RWPE2 (cell line): Measurements from ENCODE around the gene PSMG3.

Experiments used
- ATAC-seq: fragments of 200-7000 bp; cut with Tn5 transposase; 3 replicates; pipeline ENCODE4 v1.9.1; 2021; ENCODE audit warnings: low read depth
- DNase-seq: peaks from one replicate; pipeline ENCODE4 v3.0.0-alpha.2; 2020; ENCODE audit warnings: low spot score
- H3K27ac ChIP-seq: fragments of 450-650 bp; 2 replicates; pipeline ENCODE4 v1.5.1; 2017; ENCODE audit warnings: mild to moderate bottlenecking; ENCODE audit not compliant: poor library complexity, severe bottlenecking
- H3K27me3 ChIP-seq: fragments of 250-450 bp; sonication (Bioruptor Pico); 2 replicates; pipeline ENCODE4 v1.5.1; 2021; ENCODE audit warnings: mild to moderate bottlenecking, moderate library complexity; ENCODE audit not compliant: insufficient read depth, poor library complexity, severe bottlenecking
- H3K36me3 ChIP-seq: fragments of 250-450 bp; sonication (Bioruptor Pico); 2 replicates; pipeline ENCODE4 v1.5.1; 2020; ENCODE audit warnings: low read depth, mild to moderate bottlenecking, moderate library complexity
- H3K4me1 ChIP-seq: fragments of 250-450 bp; sonication (Bioruptor Pico); 2 replicates; pipeline ENCODE4 v1.5.1; 2021; ENCODE audit warnings: mild to moderate bottlenecking, moderate library complexity; ENCODE audit not compliant: insufficient read depth, poor library complexity, severe bottlenecking
- H3K4me3 ChIP-seq: fragments of 250-450 bp; sonication (Bioruptor Pico); 2 replicates; pipeline ENCODE4 v1.5.1; 2021; ENCODE audit warnings: mild to moderate bottlenecking, moderate library complexity; ENCODE audit not compliant: severe bottlenecking
- H3K9me3 ChIP-seq: fragments of 250-450 bp; sonication (Bioruptor Pico); 2 replicates; pipeline ENCODE4 v1.5.1; 2021; ENCODE audit warnings: mild to moderate bottlenecking, moderate library complexity; ENCODE audit not compliant: severe bottlenecking
- TF ChIP-seq, protein P1 (sequence below): fragments of 450-650 bp; IDR thresholded peaks from one replicate; pipeline ENCODE4 v1.5.1; 2017; ENCODE audit warnings: mild to moderate bottlenecking, moderate library complexity; ENCODE audit not compliant: poor library complexity, severe bottlenecking

PSMG3 gene

DNA sequence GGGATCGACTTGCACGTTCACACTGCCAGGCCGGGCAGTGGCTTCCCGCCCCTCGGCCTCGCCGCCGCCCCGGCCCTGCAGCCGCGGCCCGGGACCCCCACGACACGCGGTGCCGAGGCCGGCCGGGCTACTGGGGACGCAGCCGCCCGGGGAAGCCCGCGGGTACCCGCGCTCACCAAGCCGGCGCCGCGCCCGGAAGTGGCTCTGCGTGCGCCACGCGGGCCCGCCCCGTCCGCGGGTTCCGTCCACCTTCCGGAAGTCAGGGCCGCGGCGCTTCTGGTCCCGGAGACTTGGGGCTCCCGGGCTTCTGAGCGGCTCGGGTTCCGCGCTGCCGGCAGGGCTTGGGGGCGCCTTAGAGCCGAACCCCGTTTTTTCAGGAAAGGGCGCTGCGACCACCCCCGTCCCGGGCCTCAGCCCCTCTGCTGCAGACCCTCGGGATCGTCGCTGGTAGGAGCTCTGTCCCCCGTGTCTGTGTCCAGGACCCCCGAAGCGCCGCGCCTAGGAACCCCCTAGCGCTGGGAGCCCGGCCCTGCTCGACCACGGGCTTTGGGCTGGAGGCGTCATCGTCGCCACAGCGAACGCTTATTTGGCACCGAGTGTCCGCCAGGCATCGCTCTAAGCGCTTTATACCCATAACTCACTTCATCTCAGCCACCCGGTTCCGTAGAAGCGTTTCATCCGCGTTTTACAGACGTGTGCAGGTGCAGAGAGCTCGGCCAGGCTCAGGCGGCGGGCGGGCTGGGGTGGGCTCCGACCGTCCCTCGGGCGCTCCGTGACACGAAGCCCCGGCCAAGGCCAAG is at the start of gene PSMG3:
Gene PSMG3 (minus strand): TSS at position 200 of the 800 bp plus-strand sequence. CDS start 693 bp downstream, outside the sequence.
- peak; percentile 85 for ATAC-seq
- Histone ChIP-seq H3K27ac (peak within 1 kb of the TSS; percentile 78), H3K4me3 (peak within 1 kb of the TSS; percentile 79), H3K36me3 (peaks cover 23% of the 10 kb centered on the region), H3K27me3 (no peaks in the 10 kb centered on the region), H3K4me1 (peaks cover 29% of the 10 kb centered on the region), H3K9me3 (no peaks in the 10 kb centered on the region)
- no peak for DNase-seq
- TF ChIP-seq, protein P1, sequence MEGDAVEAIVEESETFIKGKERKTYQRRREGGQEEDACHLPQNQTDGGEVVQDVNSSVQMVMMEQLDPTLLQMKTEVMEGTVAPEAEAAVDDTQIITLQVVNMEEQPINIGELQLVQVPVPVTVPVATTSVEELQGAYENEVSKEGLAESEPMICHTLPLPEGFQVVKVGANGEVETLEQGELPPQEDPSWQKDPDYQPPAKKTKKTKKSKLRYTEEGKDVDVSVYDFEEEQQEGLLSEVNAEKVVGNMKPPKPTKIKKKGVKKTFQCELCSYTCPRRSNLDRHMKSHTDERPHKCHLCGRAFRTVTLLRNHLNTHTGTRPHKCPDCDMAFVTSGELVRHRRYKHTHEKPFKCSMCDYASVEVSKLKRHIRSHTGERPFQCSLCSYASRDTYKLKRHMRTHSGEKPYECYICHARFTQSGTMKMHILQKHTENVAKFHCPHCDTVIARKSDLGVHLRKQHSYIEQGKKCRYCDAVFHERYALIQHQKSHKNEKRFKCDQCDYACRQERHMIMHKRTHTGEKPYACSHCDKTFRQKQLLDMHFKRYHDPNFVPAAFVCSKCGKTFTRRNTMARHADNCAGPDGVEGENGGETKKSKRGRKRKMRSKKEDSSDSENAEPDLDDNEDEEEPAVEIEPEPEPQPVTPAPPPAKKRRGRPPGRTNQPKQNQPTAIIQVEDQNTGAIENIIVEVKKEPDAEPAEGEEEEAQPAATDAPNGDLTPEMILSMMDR: no peak

GRCh38 chr7:1618475-1618874 is 48.6 kb upstream of the PSMG3 start:
- Histone ChIP-seq H3K36me3 (no peaks in the 10 kb centered on the region), H3K27ac (no peak overlapping the region), H3K4me3 (no peak overlapping the region), H3K9me3 (no peaks in the 10 kb centered on the region), H3K4me1 (no peaks in the 10 kb centered on the region), H3K27me3 (peaks cover 6% of the 10 kb centered on the region)
- TF ChIP-seq, protein P1: no peak
- DNase-seq (no peak), ATAC-seq (no peak)

DNA sequence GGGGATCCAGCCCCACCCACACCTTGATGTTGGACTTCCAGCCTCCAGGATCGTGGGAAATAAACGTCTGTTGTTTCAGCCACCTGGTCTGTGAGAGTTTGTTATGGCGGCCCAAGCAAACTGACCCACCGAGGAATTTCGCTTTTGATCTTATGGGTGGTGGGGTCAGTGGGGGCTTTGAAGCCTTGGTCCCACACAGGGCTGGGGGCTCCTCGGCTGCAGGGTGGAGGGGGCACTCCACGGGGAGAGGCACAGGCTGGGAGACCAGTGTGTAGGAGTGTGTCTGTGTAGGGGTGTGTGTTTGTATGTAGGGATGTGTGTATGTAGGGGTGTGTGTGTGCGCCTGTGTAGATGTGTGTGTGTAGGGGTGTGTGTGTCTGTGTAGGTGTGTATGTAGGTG is 48.1 kb upstream of the PSMG3 start:
- ATAC-seq (no peak), DNase-seq (no peak)
- peaks cover 6% of the 10 kb centered on the region for H3K27me3 ChIP-seq
- H3K9me3 ChIP-seq: no peaks in the 10 kb centered on the region
- H3K4me1 ChIP-seq: no peaks in the 10 kb centered on the region
- H3K36me3 ChIP-seq: no peaks in the 10 kb centered on the region
- TF ChIP-seq, protein P1: no peak
- H3K27ac ChIP-seq: no peak overlapping the region
- no peak overlapping the region for H3K4me3 ChIP-seq

DNA sequence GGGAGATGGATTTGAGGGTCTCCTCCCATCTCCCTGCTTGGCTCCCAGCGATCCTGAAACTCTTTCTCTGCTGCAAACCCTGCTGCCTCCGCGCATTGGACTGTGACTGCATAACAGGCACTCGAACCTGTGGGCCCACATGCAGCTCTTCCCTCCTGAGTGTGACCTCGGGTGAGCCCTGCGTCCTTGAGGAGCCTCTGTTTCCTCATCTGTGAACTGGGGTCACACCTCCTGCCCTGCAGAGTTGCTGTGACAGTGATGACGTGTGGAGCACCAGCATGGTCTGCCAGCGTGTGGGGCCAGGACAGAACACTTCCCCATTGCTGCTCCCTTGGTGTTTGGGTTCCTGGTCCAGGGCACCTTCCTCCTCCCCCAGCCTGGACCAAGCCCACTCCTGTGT is 46.9 kb upstream of the PSMG3 start:
- no peaks in the 10 kb centered on the region for H3K4me1 ChIP-seq
- no peak overlapping the region for H3K27ac ChIP-seq
- TF ChIP-seq, protein P1: no peak
- H3K36me3 ChIP-seq: no peaks in the 10 kb centered on the region
- DNase-seq: no peak
- peaks cover 6% of the 10 kb centered on the region for H3K27me3 ChIP-seq
- ATAC-seq: no peak
- no peaks in the 10 kb centered on the region for H3K9me3 ChIP-seq
- no peak overlapping the region for H3K4me3 ChIP-seq

DNA sequence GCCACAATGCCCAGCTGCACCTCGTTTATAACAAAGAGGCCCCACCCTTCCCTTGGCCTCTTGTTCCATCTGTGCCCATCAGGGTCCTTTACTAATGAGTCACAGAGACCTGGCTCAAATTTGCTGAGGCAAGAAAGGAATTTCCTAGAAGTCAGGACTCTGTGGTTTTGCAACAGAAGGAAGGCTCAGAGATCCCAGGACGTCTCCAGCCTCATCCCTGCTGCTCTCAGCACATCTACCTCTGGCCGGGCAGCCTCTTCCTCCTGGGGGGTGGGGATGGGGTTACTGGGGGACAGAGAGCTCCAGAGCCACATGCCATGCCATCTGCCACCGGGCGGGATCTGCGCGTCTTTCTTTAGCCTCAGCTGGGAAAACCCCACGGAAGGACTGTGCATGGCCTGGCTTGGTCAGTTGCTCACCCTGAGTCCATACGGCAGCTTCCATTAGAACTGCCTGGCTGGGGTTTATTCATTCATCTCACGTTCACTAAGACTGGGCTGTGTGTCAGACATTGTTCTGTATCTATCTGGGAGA is 41.9 kb upstream of the PSMG3 start:
- no peaks in the 10 kb centered on the region for H3K9me3 ChIP-seq
- TF ChIP-seq, protein P1: no peak
- H3K4me1 ChIP-seq: no peaks in the 10 kb centered on the region
- H3K36me3 ChIP-seq: no peaks in the 10 kb centered on the region
- DNase-seq (no peak), ATAC-seq (peak; percentile 93)
- peaks cover 9% of the 10 kb centered on the region for H3K27me3 ChIP-seq
- no peak overlapping the region for H3K4me3 ChIP-seq
- peak overlapping the region; percentile 19 for H3K27ac ChIP-seq
